Measurements from ENCODE around the gene SCMH1.

SCMH1 gene

GRCh38 chr1:41175546-41175945 lies 66.6 kb downstream of the SCMH1 start:
- Histone ChIP-seq H3K79me2 (ENCODE audit: insufficient read depth, low read length) (no peaks in the 10 kb centered on the region), H2AFZ (ENCODE audit: low read length) (no peak overlapping the region), H3K9me3 (ENCODE audit: low read length) (no peaks in the 10 kb centered on the region), H4K20me1 (ENCODE audit: insufficient read depth, low read length) (no peaks in the 10 kb centered on the region), H3K27me3 (ENCODE audit: insufficient read depth, low read length) (no peaks in the 10 kb centered on the region), H3K4me1 (ENCODE audit: insufficient read depth, low read length, severe bottlenecking) (no peaks in the 10 kb centered on the region), H3K9me2 (ENCODE audit: low read depth, low read length) (no peaks in the 10 kb centered on the region), H3K4me2 (ENCODE audit: low read length) (no peak overlapping the region), H3K9ac (ENCODE audit: low read length) (no peak overlapping the region), H3K4me3 (ENCODE audit: low read depth, low read length, poor library complexity, severe bottlenecking) (no peak overlapping the region), H3F3A (ENCODE audit: insufficient read depth, low read length) (no peaks in the 10 kb centered on the region), H3K36me3 (ENCODE audit: insufficient read depth, low read length) (no peaks in the 10 kb centered on the region; the same call in 1 of the 2 replicates), H3K27ac (ENCODE audit: low read depth, low read length, poor library complexity, severe bottlenecking) (no peak overlapping the region)
- TF ChIP-seq EZH2 (IDR thresholded peaks at IDR 0.05; ENCODE audit: borderline replicate concordance, low read length) (no peak), CTCF (IDR thresholded peaks at IDR 0.05; ENCODE audit: low read length) (no peak)

GRCh38 chr1:41174170-41174569 lies 67.9 kb downstream of the SCMH1 start:
- no peaks in the 10 kb centered on the region for H3K9me2 ChIP-seq (ENCODE audit: low read depth, low read length)
- H2AFZ ChIP-seq (ENCODE audit: low read length) = no peak overlapping the region
- H4K20me1 ChIP-seq (ENCODE audit: insufficient read depth, low read length) = no peaks in the 10 kb centered on the region
- H3K27ac ChIP-seq (ENCODE audit: low read depth, low read length, poor library complexity, severe bottlenecking) = no peak overlapping the region
- H3K36me3 ChIP-seq (ENCODE audit: insufficient read depth, low read length) = no peaks in the 10 kb centered on the region; the same call in 1 of the 2 replicates
- TF ChIP-seq CTCF (IDR thresholded peaks at IDR 0.05; ENCODE audit: low read length) (no peak), EZH2 (IDR thresholded peaks at IDR 0.05; ENCODE audit: borderline replicate concordance, low read length) (no peak)
- no peaks in the 10 kb centered on the region for H3F3A ChIP-seq (ENCODE audit: insufficient read depth, low read length)
- H3K79me2 ChIP-seq (ENCODE audit: insufficient read depth, low read length) = no peaks in the 10 kb centered on the region
- H3K4me2 ChIP-seq (ENCODE audit: low read length) = no peak overlapping the region
- H3K9ac ChIP-seq (ENCODE audit: low read length) = no peak overlapping the region
- no peaks in the 10 kb centered on the region for H3K4me1 ChIP-seq (ENCODE audit: insufficient read depth, low read length, severe bottlenecking)
- no peaks in the 10 kb centered on the region for H3K9me3 ChIP-seq (ENCODE audit: low read length)
- H3K27me3 ChIP-seq (ENCODE audit: insufficient read depth, low read length) = no peaks in the 10 kb centered on the region
- no peak overlapping the region for H3K4me3 ChIP-seq (ENCODE audit: low read depth, low read length, poor library complexity, severe bottlenecking)

GRCh38 chr1:41173651-41174050 lies 68.5 kb downstream of the SCMH1 start:
- Histone ChIP-seq H2AFZ (ENCODE audit: low read length) (no peak overlapping the region), H3K27ac (ENCODE audit: low read depth, low read length, poor library complexity, severe bottlenecking) (no peak overlapping the region), H3K27me3 (ENCODE audit: insufficient read depth, low read length) (no peaks in the 10 kb centered on the region), H4K20me1 (ENCODE audit: insufficient read depth, low read length) (no peaks in the 10 kb centered on the region), H3K9me3 (ENCODE audit: low read length) (no peaks in the 10 kb centered on the region), H3K4me1 (ENCODE audit: insufficient read depth, low read length, severe bottlenecking) (no peaks in the 10 kb centered on the region), H3K4me3 (ENCODE audit: low read depth, low read length, poor library complexity, severe bottlenecking) (no peak overlapping the region), H3K79me2 (ENCODE audit: insufficient read depth, low read length) (no peaks in the 10 kb centered on the region), H3F3A (ENCODE audit: insufficient read depth, low read length) (no peaks in the 10 kb centered on the region), H3K4me2 (ENCODE audit: low read length) (no peak overlapping the region), H3K9me2 (ENCODE audit: low read depth, low read length) (no peaks in the 10 kb centered on the region), H3K36me3 (ENCODE audit: insufficient read depth, low read length) (peaks cover 3% of the 10 kb centered on the region; the same call in 1 of the 2 replicates), H3K9ac (ENCODE audit: low read length) (no peak overlapping the region)
- TF ChIP-seq CTCF (IDR thresholded peaks at IDR 0.05; ENCODE audit: low read length) (no peak), EZH2 (IDR thresholded peaks at IDR 0.05; ENCODE audit: borderline replicate concordance, low read length) (no peak)
